GM19468 (cell line): ENCODE data around the gene ARL3.

Experiments
- ATAC-seq: cut with Tn5 transposase; IDR thresholded peaks from one replicate; pipeline ENCODE4 v1.9.1; 2021; ENCODE audit warnings: mild to moderate bottlenecking, moderate library complexity, moderate number of reproducible peaks; ENCODE audit not compliant: unreplicated experiment; ENCODE audit errors: extremely low read depth

The ARL3 gene

GRCh38 chr10:102627291-102627735 is 86.9 kb downstream of the ARL3 start:
- ATAC-seq = no peak

DNA sequence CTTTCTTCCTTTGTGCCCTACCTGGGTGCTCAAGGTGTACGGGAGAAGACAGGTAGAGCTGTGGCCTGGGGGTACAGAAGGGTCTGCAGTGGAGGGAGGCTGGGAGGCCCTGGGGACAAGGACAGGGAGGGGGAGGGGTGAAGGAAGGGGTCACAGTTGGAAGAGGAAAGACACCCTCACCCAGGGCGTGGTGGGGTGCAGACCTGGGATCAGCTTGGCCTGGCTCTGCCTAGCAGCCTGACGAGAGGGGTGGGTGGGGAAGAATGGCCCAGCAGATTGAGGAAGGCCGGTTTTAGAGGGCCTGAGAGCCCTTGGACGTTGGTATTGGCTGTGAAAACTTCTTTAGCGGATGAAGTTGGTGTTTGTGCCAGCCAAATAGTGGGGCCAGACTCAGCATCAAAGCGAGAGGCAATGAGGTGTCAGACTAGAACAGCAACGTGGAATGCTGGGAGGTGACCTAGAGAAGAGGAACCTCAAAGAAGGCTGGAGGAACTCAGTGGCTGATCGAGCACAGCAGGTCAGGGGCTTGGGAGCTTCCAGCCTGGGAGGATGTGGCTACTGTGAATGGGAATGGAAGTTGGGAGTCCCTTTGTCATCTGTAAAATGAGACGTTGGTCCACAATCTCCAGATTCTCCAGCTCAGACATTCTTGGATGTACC is 88.0 kb downstream of the ARL3 start:
- ATAC-seq = no peak

- no peak for ATAC-seq
Measured at GRCh38 chr10:102624751-102625645, 89.2 kb downstream of the ARL3 start.

GRCh38 chr10:102624094-102624493 is 90.1 kb downstream of the ARL3 start:
- ATAC-seq = no peak
